Activated CD4-positive, alpha-beta T cell treated with anti-CD3 and anti-CD28 coated beads for 1 hour (primary cell): ENCODE results near the gene C3orf70.

ENCODE experiments used
- DNase-seq: peaks from one replicate; pipeline ENCODE4 v3.0.0-alpha.2; 2020

The C3orf70 gene

GRCh38 chr3:185152410-185153170 is at the start of gene C3orf70:
C3orf70 (minus strand) TSS chr3:185153060; CDS start chr3:185152823, 237 bp downstream.
- no peak for DNase-seq

- no peak for DNase-seq
Observed at GRCh38 chr3:185200639-185201038, 47.8 kb upstream of the C3orf70 start.

- DNase-seq: no peak
Observed at GRCh38 chr3:185199671-185200070, 46.8 kb upstream of the C3orf70 start.

GRCh38 chr3:185199206-185199605 is 46.3 kb upstream of the C3orf70 start:
- DNase-seq: no peak

- DNase-seq: no peak
Observed at GRCh38 chr3:185197068-185197467, 44.2 kb upstream of the C3orf70 start.

GRCh38 chr3:185195652-185196051 is 42.8 kb upstream of the C3orf70 start:
- DNase-seq: no peak

- DNase-seq: no peak
Observed at GRCh38 chr3:185188816-185189215, 36.0 kb upstream of the C3orf70 start.

- DNase-seq: no peak
Observed at GRCh38 chr3:185187391-185187790, 34.5 kb upstream of the C3orf70 start.

- DNase-seq: no peak
Observed at GRCh38 chr3:185176750-185177359, 24.0 kb upstream of the C3orf70 start.

GRCh38 chr3:185175370-185175987 is 22.6 kb upstream of the C3orf70 start:
- DNase-seq: no peak

GRCh38 chr3:185172086-185173049 is 19.5 kb upstream of the C3orf70 start:
- no peak for DNase-seq

- DNase-seq: no peak
Observed at GRCh38 chr3:185164428-185165217, 11.8 kb upstream of the C3orf70 start.

- no peak for DNase-seq
Observed at GRCh38 chr3:185162634-185163033, 9.8 kb upstream of the C3orf70 start.

GRCh38 chr3:185161761-185162160 is 8.9 kb upstream of the C3orf70 start:
- DNase-seq: no peak

- DNase-seq: no peak
Observed at GRCh38 chr3:185157347-185157746, 4.5 kb upstream of the C3orf70 start.

- DNase-seq: no peak
Observed at GRCh38 chr3:185155678-185156077, 2.8 kb upstream of the C3orf70 start.

GRCh38 chr3:185153861-185154629 is 1.2 kb upstream of the C3orf70 start:
- no peak for DNase-seq

GRCh38 chr3:185153171-185153771 is 411 bp upstream of the C3orf70 start:
- DNase-seq: no peak

- DNase-seq: no peak
Observed at GRCh38 chr3:185151964-185152409, 873 bp downstream of the C3orf70 start.

GRCh38 chr3:185151101-185151963 is 1.5 kb downstream of the C3orf70 start:
- no peak for DNase-seq
